Measurements from ENCODE around the gene EDN1.

- TF ChIP-seq, protein P1, sequence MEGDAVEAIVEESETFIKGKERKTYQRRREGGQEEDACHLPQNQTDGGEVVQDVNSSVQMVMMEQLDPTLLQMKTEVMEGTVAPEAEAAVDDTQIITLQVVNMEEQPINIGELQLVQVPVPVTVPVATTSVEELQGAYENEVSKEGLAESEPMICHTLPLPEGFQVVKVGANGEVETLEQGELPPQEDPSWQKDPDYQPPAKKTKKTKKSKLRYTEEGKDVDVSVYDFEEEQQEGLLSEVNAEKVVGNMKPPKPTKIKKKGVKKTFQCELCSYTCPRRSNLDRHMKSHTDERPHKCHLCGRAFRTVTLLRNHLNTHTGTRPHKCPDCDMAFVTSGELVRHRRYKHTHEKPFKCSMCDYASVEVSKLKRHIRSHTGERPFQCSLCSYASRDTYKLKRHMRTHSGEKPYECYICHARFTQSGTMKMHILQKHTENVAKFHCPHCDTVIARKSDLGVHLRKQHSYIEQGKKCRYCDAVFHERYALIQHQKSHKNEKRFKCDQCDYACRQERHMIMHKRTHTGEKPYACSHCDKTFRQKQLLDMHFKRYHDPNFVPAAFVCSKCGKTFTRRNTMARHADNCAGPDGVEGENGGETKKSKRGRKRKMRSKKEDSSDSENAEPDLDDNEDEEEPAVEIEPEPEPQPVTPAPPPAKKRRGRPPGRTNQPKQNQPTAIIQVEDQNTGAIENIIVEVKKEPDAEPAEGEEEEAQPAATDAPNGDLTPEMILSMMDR (IDR thresholded peaks at IDR 0.05), result no peak
- TF ChIP-seq POLR2AphosphoS5 (IDR thresholded peaks at IDR 0.05) (no peak), POLR2A (IDR thresholded peaks at IDR 0.05; ENCODE audit: low read depth) (no peak)
Measured at GRCh38 chr6:12340488-12340818, 50.3 kb downstream of the EDN1 start.

Data from esophagus muscularis mucosa (tissue), 3 donors.